Stimulated activated CD8-positive, alpha-beta memory T cell treated with anti-CD3 and anti-CD28 coated beads, Interleukin-12 subunit alpha, Interleukin-12 subunit beta, amount 100 ng/mL, for 24 hours (primary cell): ENCODE measurements around the gene CAB39.

Experiments
- DNase-seq: peaks from one replicate; pipeline ENCODE4 v3.0.0-alpha.2; 2020; ENCODE audit errors: extremely low read depth

Gene CAB39

GRCh38 chr2:230712443-230713330 is at the start of gene CAB39:
CAB39 (plus strand) TSS chr2:230712842; CDS start chr2:230760002, 47,160 bp downstream.
- peak; percentile 74 for DNase-seq

DNA sequence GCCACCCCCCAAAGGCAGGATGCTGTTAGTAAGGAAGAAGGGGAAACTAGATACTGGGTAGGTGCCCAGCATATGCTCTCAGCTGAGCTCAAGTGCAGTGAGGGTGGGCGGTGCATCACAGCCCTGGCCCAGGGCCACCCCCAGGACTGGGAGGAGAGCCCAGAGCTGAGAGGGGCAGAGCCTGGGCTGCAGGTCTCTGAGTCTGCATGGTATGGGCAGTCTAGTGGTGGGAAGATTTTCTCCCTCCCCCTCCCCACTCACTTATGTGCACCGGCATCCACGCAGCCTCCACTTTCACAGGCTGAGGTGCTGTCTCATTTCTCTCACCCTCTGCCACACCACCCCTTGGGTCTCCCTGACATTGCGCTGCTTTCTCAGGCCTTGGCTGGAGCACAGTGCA is 48.5 kb upstream of the CAB39 start:
- DNase-seq, result no peak

DNA sequence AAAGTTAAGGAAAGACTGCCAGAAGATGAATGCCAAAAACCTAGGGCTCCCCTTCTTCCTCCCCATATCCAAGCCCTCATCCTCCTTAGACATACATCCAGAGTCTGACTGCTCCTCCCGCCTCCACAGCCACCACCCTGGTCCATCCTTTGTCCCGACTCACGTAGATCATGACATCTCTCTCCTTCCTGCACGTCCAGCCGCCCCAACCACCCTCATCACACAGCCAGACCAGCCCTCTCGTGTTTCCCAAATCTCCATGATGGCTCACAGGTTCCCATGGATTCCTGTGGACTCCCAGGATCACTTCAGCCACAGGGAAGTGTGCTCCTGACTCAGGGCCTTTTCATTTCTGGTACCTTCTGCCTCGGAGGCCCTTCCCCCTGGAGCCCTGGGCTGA is 47.8 kb upstream of the CAB39 start:
- DNase-seq, result no peak

DNA sequence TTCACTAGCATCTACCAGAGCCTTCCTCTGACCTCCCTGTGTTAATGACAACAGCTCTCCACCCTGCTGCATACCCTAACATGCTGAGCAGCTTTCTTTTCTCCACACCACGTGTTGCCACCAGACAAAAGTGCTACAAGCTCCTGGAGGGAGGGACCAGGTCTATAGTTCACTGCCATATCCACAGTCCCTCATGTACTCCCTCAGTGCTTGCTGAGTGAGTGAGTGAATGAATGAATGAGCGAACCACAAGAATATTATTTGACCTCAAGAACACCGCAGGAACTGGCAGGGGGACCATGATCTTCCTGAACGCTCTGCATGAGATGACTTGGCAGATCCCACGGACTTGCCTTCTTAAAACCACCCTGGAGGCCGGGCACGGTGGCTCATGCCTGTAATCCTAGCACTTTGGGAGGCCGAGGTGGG is 47.4 kb upstream of the CAB39 start:
- DNase-seq, result no peak

DNA sequence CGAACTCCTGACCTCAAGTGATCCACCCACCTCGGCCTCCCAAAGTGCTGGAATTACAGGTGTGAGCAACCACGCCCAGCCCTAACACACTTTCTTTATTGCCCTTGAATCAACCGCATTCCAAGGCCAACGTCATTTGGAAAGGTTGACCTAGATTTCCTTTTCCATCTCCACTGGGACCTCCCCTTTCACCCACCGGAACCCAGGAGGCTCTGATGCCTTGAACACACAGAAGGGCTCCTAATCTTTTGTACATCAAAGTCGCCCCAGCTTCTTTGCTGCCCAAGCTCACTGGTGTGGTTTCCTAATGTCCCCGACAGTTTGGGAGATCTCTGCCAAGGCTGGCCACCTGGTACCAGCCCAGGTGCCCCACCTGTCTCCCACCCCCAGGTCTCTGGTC is 46.2 kb upstream of the CAB39 start:
- no peak for DNase-seq

DNA sequence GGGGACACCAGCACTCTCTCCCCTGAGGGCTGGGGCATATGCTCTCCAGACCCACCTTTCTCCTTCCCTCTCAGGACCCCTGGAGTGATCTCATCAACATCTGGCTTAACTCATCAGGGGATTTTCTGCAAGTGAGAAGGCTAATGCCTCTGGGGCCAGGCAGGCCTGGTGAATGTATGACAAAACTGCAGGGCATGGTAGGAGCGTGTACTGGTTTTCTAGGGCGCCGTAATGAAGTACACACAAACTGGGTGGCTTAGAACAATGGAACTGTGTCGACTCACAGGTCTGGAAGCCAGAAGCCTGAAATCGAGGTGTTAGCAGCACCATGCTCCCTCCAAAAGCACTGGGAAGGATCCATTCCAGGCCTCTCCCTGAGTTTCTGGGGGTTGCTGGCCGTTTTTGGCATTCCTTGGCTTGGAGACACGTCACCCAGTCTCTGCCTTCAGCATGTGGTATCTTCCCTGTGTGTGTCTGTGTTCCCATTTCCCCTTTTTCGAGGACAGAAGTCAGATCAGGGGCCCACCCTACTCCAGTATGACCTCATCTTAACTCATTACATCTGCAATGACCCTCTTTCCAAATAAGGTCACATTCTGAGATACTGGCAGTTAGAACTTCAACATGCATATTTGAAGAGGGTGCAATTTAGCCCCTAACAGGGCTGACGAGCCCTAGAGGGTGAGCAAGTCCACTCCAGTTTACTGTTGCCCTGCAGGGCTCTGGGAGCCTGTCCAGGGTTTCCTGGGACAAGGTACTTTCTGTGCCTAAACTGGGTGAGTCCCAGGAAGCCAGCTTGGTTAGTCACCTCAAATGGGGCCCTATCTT is 45.5 kb upstream of the CAB39 start:
- no peak for DNase-seq

DNA sequence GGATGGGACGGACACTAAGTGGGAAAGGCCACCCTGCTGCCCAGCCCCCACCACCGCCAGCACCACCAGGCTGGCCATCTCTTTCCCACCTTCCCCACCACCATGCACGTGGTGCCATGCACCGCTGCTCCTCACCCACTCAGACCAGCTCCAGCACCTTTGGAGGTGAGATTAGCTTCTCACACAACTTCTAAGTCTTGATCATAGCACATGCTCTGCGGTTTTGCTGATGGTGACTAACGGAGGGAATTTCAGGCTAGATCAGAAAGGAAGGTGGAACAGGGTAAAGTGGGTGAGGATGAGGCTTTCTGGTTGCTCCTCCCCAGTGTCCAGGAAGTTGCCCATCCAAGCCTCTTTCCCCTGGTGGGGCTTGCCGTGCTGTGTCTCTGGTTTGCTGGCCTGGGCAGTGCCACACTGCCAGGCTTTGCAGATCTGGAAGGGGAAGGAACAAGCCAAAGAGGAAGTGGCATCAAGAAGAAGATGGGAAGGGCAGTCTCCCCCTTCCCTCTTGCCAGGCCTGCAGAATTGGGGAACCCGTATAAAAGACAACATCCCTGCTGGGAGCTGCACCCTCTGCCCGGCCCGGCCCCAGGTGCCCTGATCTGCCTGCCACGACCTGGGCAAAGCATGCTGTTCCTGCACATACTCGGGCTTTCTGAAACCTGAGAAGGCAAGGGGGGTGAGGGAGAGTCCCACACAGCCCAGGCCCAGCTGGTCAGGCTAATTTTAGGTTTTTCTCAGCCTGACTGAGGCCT is 44.3 kb upstream of the CAB39 start:
- DNase-seq, result no peak

- no peak for DNase-seq
Observed at GRCh38 chr2:230668939-230669303, 43.7 kb upstream of the CAB39 start.

- DNase-seq, result no peak
Observed at GRCh38 chr2:230669386-230669950, 43.2 kb upstream of the CAB39 start.

- no peak for DNase-seq
Observed at GRCh38 chr2:230671117-230671516, 41.5 kb upstream of the CAB39 start.

GRCh38 chr2:230672836-230673235 is 39.8 kb upstream of the CAB39 start:
- no peak for DNase-seq

DNA sequence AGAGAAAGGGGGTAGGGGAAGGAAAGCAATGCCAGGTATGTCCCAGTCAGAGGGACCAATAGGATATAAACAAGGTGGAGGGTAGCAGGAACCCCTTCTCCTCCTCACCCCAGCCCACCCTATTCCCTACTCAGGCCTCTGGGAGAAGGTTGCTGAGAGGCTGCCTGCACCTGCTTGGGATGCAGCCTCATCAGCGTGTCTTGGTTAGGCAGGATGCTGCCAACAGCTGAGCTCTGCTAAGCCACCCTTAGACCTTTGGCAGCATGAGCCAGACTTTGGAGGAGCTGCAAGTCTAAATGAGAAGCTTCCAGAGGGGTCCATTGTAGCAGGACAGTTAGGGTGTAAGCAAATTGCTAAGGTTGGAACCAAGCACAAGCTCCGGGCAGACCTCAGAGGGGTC is 38.2 kb upstream of the CAB39 start:
- no peak for DNase-seq

DNA sequence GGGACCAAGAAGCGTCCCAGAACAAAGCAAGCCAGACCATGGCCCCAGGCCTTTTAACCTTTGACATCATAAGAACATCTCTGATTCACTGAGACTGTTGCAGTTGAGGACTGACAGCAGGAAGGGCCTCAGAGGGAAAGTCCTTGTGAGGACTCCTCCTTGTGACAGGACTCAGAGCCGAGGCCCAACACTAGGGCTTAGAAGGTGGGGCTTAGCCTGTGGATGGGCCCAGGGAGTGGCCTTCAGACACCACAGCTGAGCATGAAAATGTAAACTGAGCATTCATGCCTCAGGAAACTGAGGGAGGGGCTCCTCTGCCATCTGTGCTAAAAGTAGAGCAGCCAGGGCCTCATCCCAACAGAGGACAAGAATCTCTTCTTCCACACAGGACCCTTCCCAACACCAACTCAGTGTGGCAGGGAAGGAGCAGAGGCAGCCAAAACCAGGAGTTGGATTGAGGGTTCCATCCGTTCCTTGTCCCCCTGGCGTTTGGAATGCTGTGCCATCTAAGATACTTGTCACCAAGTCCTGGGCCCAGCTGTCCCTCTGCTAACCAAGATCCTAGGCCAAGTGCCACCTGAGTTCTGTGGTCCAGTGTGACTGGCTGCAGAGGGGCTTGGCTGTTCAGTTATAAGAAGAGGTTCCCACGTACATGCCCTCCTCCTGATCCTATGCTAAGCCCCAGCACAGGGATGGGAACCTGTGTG is 37.5 kb upstream of the CAB39 start:
- DNase-seq, result no peak

DNA sequence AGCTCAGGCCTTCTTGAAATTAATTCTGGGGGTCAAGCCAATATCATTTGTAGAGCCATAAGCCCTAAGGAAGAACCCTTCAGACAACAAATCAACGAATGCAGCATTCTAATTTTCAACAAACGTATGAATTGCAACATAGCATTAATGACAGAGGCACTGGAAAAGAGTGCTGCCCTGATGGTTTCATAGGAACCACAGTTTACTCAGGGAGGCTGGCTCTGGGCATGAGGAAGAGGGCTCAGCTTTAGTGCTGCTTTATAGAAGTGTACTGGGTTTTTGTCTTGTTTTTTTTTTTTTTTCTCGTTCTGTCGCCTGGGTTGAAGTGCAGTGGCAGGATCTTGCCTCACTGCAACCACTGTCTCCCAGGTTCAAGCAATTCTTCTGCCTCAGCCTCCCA is 36.1 kb upstream of the CAB39 start:
- no peak for DNase-seq

- no peak for DNase-seq
Observed at GRCh38 chr2:230677201-230677946, 35.3 kb upstream of the CAB39 start.

GRCh38 chr2:230678018-230678417 is 34.6 kb upstream of the CAB39 start:
- no peak for DNase-seq

DNA sequence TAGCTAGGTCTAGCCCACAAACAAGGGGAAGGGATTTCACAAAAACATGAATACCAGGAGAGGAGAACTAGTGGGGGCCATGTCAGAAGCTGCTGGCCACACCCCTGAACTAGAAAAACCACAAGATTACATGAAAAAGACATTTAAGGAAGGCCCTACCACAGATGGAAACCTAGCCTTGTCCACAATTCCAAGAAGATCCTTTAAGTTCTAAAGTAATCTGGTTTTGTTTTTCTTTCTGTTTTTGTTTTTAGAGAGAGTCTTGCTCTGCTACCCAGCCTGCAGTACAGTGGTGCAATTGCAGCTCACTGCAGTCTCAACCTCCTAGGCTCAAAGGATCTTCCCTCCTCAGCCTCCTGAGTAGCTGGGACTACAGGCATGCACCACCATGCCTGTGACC is 34.2 kb upstream of the CAB39 start:
- DNase-seq, result no peak

DNA sequence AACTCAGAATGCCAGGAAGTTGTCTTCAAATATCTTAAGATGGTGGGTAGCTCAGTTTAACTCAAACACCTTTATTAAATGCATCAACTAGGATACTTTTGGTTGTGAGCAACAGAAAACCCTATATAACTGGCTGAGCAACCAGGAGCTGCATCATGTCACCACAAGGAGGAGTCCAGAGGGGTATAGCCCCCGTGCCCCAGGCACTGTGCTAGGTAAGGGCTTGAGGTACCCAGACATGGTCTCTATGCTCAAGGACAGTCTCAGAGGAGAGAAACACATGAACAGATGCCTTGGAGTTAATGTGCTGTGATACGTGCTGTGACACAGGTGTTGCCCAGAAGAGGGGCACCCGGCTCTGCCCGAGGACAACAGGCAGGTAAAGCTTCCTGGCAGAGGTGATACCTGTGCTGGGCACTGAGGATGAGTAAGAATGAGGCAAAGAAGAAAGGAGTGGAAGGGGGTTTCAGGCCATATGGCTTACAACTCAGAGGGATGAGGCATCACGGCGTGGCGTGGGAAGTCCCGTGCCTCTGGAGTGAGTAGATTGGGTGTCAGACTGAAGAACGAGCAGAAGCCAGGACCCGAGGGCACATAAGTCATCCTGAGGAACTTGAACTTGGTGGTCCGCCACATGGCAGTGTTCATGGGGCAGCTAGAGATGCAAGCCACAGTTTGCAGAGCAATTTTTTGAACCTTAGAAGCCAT is 32.0 kb upstream of the CAB39 start:
- no peak for DNase-seq

- DNase-seq, result no peak
Observed at GRCh38 chr2:230681171-230681545, 31.5 kb upstream of the CAB39 start.

DNA sequence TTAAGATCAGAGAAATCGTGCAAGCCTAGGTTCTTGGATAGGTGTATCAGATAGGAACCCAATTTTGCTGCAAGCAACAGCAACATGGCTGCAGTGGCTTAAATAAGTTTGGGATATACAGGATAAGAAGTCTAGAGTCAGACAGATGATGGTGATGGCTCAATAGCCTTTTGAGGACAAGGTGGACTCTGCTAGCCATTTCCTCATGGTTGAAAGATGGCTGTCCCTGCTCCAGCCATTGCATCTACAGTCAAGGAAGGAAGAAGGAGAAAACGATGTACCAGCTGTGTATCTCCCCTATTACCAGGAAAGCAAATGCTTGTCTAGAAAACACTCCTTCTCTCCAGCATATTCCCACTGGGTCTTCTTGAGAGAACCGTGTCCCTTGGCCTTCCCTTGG is 30.1 kb upstream of the CAB39 start:
- DNase-seq, result no peak
